M059J (cell line): ENCODE results near the gene AURKB. TPM values are rescaled to one million over a fixed set of nuclear protein-coding genes. Genes with fewer than 3 reads are reported as not detected.

ENCODE experiments used
- DNase-seq: peaks from one replicate; pipeline ENCODE4 v3.0.0-alpha.2; 2012; ENCODE audit warnings: low read depth
- total RNA-seq: library from RNA; depleted of rRNA; stranded (reverse); fragments of >200 nt; shearing (Covaris generic); gene quantifications from 2 replicates; pipeline ENCODE4 v1.2.3, GENCODE V29; 2014; rRNA removed

The AURKB gene
- total RNA-seq, 1 experiment from 2014 or later: 123 TPM

- peak; percentile 56 for DNase-seq
Observed at GRCh38 chr17:8162233-8162996, 48.0 kb downstream of the AURKB start, which contains the start of gene VAMP2. Gene VAMP2 (minus strand): TSS chr17:8162948. CDS start chr17:8162879, 69 bp downstream.

- DNase-seq: no peak
Observed at GRCh38 chr17:8161289-8162232, 48.8 kb downstream of the AURKB start.

GRCh38 chr17:8160741-8161221 is 49.6 kb downstream of the AURKB start:
- no peak for DNase-seq

GRCh38 chr17:8160224-8160577 is 50.2 kb downstream of the AURKB start:
- no peak for DNase-seq

GRCh38 chr17:8159459-8160223 is 50.7 kb downstream of the AURKB start:
- no peak for DNase-seq

- no peak for DNase-seq
Observed at GRCh38 chr17:8159032-8159400, 51.4 kb downstream of the AURKB start.

GRCh38 chr17:8158267-8159031 is 51.9 kb downstream of the AURKB start:
- DNase-seq: peak; percentile 86

GRCh38 chr17:8156246-8156992 is 54.0 kb downstream of the AURKB start:
- peak; percentile 100 for DNase-seq

- DNase-seq: no peak
Observed at GRCh38 chr17:8155996-8156245, 54.5 kb downstream of the AURKB start.

- DNase-seq: no peak
Observed at GRCh38 chr17:8155231-8155995, 55.0 kb downstream of the AURKB start.

Other genes with a start within 250 kb of the AURKB start
- gene GUCY2D, start 208.0 kb downstream of the AURKB start, total RNA-seq: not detected in 2 replicates
- not detected in 2 replicates for gene ALOX15B, start 171.5 kb downstream of the AURKB start, total RNA-seq
- not detected in 2 replicates for gene ALOX12B, start 122.9 kb downstream of the AURKB start, total RNA-seq
- gene ALOXE3, start 92.1 kb downstream of the AURKB start, total RNA-seq: 0.44 TPM in 1 of 2 replicates, not detected in the other
- gene HES7, start 86.5 kb downstream of the AURKB start, total RNA-seq: 0.22 and 0.94 TPM in 2 replicates
- gene PER1, start 58.2 kb downstream of the AURKB start, total RNA-seq: 10.6 and 18.4 TPM in 2 replicates
- gene VAMP2, start 47.6 kb downstream of the AURKB start, total RNA-seq: 3.8 and 4.4 TPM in 2 replicates
- 27.5 and 31.5 TPM in 2 replicates for gene TMEM107, start 34.2 kb downstream of the AURKB start, total RNA-seq
- 3.9 and 6.8 TPM in 2 replicates for gene BORCS6, start 20.4 kb downstream of the AURKB start, total RNA-seq
- gene CTC1, start 37.5 kb upstream of the AURKB start, total RNA-seq: 0.49 and 3.1 TPM in 2 replicates
- 14.5 and 22.9 TPM in 2 replicates for gene PFAS, start 38.7 kb upstream of the AURKB start, total RNA-seq
- 5.6 and 14.7 TPM in 2 replicates for gene RANGRF, start 78.1 kb upstream of the AURKB start, total RNA-seq
- 1.7 and 2.4 TPM in 2 replicates for gene SLC25A35, start 84.8 kb upstream of the AURKB start, total RNA-seq
- gene ARHGEF15, start 99.7 kb upstream of the AURKB start, total RNA-seq: not detected in 2 replicates
- gene ODF4, start 129.3 kb upstream of the AURKB start, total RNA-seq: not detected in 2 replicates
- gene RPL26, start 172.6 kb upstream of the AURKB start, total RNA-seq: 2,231 and 3,155 TPM in 2 replicates
- 0.10 TPM in 1 of 2 replicates, not detected in the other for gene RNF222, start 187.3 kb upstream of the AURKB start, total RNA-seq
- gene NDEL1, start 225.3 kb upstream of the AURKB start, total RNA-seq: 39.5 and 43.7 TPM in 2 replicates